HK-2 (cell line): ENCODE measurements around the gene WHAMM.
"Not testable (repeated sequence)": the region's sequence is repeated elsewhere in the genome, so short reads cannot be mapped to it uniquely, and the experiment has no call there.

ENCODE experiments used
- DNase-seq: peaks from one replicate; pipeline ENCODE4 v3.0.0-alpha.2; 2018; ENCODE audit not compliant: unreplicated experiment

Gene WHAMM, protein sequence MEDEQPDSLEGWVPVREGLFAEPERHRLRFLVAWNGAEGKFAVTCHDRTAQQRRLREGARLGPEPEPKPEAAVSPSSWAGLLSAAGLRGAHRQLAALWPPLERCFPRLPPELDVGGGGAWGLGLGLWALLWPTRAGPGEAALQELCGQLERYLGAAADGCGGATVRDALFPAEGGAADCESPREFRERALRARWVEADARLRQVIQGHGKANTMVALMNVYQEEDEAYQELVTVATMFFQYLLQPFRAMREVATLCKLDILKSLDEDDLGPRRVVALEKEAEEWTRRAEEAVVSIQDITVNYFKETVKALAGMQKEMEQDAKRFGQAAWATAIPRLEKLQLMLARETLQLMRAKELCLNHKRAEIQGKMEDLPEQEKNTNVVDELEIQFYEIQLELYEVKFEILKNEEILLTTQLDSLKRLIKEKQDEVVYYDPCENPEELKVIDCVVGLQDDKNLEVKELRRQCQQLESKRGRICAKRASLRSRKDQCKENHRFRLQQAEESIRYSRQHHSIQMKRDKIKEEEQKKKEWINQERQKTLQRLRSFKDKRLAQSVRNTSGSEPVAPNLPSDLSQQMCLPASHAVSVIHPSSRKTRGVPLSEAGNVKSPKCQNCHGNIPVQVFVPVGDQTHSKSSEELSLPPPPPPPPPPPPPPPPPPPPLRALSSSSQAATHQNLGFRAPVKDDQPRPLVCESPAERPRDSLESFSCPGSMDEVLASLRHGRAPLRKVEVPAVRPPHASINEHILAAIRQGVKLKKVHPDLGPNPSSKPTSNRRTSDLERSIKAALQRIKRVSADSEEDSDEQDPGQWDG

DNA sequence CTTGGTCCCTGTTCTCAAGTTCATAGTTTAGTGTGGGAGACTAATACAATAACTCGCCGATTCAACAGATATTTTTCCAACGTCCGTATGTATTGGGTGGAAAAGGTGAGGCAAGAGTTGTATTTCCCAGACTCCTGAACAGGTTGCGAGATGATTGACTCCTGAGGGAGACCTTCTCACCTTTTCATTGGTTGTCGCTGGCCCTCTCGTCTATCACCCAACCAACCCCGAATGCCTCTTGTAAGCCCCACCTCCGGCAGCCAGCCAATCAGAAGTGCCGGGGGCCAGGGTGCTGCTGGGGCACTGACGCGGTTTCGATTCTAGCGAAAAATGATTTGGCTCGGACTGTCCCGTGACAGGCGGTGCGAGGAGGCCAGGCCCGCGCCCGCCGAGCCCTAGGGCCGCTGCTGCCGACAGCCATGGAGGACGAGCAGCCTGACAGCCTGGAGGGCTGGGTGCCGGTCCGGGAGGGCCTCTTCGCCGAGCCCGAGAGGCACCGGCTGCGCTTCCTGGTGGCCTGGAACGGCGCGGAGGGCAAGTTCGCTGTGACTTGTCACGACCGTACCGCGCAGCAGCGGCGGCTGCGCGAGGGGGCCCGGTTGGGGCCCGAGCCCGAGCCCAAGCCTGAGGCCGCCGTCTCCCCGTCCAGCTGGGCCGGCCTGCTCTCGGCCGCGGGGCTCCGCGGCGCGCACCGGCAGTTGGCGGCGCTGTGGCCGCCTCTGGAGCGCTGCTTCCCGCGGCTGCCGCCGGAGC, at the start of gene WHAMM:
Gene WHAMM (plus strand): TSS at position 321 of the 753 bp plus-strand sequence. CDS start 99 bp downstream, at position 420.
- peak; percentile 94 for DNase-seq

DNA sequence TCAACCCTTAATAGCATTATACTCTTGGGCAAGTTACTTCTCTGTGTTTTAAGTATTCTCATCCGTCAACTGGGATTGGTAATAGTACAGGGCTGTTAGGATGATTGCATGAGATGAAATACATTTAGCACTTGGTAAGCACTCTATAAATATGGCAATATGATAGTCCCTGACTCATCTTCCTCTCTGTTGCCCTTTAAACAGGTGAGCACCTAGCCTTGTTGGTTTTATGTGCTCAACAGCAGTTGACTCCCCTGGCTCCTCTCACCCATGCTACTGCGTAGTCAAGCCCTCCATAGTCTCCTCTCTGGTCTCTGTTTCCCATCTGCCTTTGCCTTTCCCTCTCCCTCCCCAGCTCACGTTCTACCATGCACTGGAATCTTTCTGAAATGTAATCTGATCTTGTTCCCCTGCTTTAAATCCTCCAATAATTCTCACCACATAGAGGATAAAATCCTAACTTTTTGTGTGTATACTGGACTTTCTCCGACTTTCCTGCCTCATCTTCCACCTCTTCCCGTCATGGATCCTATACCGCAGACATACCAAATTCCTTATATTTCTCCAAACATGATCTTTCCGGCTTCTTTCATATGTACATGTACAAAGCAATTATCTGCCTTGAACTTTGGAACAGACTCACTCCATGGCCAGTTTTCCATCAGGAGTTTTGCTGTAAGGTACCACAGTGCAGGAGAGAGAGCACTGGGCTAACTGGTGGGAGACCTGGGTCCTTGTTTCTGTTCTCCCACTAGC, 45.9 kb upstream of the WHAMM start:
- DNase-seq, result no peak

DNA sequence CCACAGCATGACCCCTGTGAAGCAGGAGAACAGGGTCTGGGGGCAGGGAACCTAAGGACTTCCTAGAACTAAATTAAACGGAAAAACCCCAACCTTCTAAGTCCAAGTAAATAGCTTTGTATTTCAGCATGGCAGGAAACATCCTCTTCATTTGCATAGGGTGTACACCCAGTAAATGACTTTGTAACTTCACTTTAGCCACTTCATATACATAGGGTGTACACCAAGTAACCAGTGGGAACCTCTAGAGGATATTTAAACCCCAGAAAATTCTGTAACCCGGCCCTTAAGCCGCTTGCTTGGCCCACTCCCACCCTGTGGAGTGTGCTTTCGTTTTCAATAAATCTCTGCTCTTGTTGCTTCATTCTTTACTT, 45.3 kb upstream of the WHAMM start:
- DNase-seq, result no peak

DNA sequence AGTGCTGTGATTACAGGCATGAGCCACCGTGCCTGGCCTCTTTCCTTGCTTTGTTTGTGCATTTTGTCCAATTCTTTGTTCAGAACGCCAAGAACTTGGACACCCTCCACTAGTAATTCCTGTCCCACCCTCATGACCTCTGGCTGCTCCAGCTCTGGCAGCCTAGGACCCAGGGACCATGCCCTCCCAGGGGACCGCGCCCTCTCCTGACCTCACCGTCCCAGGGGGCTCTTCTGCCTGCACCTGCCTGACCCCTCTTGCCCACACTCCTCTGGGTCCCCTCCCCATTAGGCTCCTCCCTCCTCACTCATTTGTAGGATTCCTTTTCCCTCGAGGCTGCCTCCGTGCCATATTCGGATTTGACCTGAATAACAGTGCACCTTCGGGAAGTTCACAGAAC, 44.7 kb upstream of the WHAMM start:
- DNase-seq, result no peak

DNA sequence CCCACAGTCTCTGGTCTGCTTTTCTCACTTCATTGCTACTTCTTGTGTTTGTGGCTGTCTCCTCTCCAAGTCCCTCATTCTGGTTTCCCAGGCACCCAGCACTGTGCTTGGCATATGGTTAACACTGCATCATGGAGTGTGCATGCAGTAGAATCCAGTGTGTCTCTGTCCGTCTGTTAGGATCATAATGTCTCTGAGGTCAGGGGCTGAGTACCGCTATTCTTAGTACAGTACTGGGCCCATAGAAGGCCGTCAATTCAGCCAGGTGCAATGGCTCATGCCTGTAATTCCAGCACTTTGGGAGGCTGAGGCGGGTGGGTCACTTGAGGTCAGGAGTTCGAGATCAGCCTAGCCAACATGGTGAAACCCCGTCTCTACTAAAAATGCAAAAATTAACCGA, 43.2 kb upstream of the WHAMM start:
- DNase-seq, result not testable (repeated sequence)

DNA sequence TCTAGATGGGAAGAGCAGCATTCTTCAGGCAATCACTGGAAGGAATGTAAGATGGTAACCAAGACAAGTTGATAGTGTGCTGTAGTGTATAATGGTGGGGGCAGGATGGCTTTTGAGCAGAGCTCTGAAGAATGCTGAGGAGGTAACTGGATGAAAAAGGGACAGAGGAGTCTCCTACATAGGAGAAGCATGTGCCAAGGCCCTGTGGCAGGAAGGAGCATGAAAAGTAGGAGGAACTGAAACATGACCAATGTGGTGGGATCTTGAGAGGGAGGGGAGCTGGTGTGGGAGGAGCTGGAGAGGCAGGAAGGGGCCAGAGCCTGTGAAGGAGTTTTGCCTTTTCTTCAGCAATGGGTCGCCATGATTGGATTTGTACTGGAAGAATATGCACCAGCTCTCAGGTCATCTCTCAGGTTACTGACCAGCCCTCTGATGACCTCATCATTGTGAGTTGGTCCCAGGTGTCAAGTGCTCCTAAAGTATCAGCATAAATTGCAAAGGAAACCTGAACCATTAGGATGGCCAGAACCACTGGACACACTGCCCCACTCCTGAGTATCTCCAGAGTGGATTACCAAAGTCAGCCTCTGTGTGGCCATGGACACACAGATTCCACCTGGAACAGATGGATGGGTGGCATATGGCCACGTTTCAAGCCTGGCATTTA, 42.1 kb upstream of the WHAMM start:
- no peak for DNase-seq

DNA sequence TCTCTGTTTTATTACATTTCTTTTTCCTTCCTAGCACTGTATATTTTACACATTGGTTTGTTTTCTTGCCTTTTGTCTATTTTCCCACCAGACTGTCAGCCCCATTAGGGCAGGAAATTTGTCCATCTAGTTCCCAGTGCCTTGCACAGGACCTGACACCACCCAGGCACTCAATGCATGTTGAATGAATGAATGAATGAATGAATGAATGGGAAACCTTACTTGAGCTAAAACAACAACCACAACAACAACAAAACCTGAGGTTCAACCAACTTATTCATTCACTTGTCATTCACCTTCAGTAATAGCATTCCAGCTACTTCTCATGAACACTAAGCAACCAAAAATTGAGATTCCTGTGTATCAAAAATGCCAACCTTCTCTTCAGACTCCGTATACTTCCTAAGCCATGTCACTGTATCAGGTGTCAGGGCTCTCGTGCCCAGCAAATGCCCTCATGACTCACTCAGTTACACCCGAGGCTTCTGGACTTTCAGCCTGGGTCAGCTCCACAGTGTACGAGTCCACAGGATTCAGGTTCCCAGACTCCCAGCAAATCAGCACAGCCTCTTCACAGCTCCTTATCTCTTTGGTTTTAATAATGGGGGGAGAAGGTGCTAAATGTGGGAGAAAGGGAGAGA, 40.9 kb upstream of the WHAMM start:
- DNase-seq, result peak; percentile 6

DNA sequence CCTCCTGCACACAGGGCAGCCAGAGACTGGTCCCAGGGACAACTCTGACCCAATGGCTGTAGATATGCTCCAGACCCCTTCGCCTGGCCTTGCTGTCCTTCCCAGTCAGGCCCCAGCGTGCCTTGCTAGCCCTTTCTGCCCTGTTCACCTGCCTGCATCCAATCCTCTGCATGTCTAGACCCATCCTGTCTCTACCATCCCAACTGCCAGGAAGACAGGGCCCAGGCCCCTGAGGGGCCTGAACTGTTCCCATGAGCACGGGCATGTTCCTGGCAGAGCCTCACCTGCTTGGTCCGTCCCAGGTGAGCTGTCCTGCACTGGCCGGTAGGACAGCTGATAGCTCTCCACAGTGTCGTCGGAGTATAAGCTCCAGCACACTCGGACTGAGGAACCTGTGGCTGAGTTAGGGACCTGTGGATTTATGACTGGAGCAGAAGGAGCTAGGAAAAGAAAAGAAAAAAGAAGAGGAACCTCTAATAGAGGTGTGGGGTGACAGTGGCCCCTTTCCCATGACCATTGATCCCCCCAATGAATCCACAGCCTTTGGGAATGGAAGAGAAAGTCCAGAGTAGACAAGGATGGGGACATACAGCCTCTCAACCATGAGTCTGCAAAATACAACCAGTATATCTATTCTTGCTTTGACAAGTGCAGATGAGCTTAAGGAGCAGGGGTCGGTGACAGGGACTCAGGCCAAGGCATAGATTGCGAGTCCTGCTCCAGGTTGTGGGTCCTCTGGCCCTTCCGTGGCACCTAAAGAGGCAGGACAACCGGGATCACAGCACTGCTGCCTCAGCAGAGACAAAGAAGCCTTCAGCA, 37.4 kb upstream of the WHAMM start:
- no peak for DNase-seq

DNA sequence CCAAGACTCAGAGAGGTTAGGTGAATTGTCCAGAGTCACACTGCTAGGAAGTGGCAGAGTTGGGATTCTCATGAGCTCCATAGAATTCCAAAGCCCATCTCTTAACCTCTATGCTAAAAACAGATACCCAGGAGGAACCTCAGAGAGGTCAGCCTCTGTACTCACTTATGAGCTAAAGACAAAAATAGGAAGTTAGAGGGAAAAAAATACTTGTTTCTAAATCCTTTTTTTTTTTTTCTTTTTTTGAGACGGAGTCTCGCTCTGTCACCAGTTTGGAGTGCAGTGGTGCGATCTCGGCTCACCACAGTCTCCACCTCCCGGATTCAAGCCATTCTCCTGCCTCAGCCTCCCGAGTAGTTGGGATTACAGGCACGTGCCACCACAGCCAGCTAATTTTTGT, 34.9 kb upstream of the WHAMM start:
- DNase-seq, result no peak

DNA sequence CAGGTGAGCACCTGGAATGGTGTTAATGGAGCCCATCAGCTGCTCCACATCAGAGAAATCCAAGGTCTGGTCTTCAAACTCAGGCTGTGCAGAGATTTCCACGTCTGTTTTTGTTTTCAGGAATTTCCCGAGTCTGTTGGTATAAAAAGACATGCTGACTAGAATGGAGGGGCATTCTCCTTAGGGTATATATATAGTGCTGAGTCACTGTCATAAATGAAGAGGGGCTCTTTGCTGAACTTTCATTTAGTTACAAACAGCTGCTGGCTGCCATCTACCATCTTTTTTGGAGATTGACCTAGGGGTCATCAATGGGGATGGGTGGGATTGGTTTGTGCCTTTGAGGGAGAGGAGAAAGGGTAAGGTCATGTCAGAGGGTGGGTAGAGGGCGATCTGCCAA, 30.7 kb upstream of the WHAMM start:
- DNase-seq, result no peak

DNA sequence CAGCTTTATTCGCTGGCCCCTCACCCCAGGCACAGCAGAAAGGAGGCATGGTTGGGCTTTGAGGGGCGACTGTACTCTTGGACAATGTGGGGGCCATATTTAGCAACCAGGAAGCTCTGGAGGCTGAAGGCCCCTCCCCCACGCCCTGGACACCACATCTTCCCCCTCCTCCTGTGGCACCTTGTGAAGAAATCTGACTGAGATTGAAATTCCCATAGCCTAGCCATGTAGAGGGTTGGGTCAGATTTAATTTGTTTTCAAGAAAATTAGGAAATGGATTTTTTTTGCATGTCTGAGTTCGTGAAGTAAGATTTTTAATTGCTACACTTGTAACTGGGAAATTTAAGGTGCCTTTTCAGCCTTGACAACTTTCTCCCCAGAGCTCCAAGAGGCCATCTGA, 28.1 kb upstream of the WHAMM start:
- no peak for DNase-seq

DNA sequence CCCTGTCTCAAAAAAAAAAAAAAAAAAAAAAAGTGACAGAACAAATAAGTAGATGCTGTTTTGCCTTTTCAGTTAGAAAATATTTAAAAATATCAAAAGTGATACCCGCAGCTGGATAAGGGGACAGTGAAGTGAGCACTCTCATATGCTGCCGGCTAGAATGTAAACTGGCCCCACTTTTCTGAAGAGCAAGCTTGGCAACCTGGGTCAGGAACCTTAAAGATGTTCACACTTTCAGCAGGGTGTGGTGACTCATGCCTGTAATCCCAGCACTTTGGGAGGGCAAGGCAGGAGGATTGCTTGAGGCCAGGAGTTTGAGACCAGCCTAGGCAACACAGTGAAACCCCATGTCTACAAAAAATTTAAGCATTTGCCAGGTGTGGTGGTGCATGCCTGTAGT, 20.9 kb upstream of the WHAMM start:
- no peak for DNase-seq

DNA sequence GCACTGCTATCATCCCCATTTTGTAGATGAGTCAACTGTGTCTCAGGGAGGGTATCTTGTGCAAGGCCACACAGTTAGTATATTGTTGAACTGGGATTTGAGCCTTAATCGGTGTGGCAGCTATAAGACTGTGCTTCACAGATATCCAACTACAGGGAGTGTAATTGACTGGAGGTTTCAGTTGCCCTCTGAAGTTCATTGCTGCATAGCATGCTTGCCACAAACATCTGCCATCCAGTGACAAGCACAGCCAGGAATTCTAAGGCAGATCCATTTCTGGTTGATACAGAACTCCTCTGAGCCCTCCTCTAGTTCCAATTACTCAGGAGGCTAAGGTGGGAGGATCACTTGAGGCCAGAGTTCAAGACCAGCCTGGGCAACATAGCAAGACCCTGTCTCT, 19.9 kb upstream of the WHAMM start:
- DNase-seq, result no peak

DNA sequence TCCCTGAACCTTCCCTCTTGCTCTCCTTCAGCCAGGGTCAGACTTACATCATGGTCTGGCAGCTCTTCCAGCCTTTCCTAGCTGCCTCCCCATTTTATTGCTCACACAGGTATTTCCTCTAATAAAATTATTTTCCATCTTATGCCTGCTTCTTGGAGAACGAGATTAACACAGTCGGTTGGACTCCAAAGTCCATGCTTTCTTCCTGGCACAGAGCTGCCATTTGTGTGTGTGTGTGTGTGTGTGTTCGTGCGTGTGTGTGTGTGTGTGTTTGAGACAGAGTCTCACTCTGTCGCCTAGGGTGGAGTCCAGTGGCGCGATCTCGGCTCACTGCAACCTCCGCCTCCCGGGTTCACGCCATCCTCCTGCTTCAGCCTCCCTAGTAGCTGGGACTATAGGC, 19.1 kb upstream of the WHAMM start:
- no peak for DNase-seq

DNA sequence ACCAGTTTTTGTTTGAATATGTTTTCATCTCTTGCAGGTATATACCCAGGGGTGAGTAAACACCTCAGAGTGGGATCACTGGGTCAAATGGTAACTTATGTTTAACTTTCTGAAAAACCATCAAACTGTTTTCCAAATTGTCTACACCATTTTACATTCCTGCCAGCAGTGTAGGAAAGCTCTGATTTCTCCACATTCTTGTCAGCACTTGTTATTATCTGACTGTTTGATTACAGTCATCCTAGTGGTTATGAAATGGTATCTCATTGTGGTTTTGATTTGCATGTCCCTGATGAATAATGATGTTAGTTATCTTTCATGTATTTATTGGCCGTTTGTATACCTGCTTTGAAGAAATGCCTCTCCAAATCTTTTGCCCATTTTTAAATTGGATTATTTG, 17.4 kb upstream of the WHAMM start:
- no peak for DNase-seq

DNA sequence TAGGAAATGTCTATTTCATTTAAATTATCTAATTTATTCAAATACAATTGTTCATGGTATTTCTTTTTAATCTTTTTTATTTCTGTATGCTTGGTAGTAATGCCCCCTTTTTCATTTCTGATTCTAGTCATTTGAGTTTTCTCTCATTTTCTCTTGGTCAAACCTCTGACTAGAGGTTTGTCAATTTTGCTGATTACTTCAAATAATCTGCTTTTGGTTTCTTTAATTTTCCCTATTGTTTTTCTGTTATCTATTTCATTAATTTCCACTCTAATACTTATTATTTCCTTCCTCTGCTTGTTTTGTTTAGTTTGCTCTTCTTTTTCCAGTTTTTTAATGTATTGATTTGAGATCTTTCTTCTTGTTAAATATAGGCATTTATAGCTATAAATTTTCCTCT, 15.7 kb upstream of the WHAMM start:
- DNase-seq, result no peak

DNA sequence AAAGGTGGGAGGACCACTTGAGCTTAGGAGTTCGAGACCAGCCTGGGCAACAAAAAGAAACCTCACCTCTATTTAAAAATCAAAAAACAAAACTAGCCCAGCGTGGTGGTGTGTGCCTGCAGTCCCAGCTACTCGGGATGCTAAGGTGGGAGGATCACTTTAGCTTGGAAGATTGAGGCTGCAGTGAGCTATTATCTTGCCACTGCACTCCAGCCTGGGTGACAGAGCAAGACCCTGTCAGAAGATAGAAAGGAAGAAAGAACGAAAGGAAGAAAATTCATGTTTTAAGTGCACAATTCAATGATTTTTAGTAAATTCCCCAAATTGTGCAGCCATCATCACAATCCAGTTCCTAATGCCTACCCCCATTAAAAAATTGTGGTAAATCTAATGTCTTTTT, 11.3 kb upstream of the WHAMM start:
- DNase-seq, result no peak

DNA sequence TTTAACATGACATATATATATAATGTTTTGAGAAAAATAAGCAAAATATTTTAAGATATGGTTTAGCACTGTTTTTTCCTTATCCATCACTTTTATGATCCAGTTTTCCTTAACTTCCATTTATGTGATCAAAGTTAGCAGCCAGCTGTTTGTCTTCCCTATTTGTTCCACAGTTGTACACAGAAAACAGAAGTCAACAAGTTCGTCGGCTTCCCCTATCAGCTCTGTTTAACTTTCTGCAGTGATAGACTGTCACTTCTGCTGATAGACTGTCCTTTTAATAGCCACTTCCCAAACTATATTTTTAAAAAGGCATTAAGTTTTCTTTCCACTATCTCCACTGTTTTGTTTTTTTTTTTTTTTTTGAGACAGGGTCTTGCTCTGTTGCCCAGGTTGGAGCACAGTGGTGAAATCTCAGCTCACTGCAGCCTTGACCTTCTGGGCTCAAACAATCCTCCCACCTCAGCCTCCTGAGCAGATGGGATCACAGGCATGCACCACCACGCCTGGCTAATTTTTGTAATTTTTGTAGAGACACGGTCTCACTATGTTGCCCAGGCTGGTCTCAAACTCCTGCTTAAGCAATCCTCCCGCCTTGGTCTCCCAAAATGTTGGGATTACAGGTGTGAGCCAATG, 10.8 kb upstream of the WHAMM start:
- no peak for DNase-seq

DNA sequence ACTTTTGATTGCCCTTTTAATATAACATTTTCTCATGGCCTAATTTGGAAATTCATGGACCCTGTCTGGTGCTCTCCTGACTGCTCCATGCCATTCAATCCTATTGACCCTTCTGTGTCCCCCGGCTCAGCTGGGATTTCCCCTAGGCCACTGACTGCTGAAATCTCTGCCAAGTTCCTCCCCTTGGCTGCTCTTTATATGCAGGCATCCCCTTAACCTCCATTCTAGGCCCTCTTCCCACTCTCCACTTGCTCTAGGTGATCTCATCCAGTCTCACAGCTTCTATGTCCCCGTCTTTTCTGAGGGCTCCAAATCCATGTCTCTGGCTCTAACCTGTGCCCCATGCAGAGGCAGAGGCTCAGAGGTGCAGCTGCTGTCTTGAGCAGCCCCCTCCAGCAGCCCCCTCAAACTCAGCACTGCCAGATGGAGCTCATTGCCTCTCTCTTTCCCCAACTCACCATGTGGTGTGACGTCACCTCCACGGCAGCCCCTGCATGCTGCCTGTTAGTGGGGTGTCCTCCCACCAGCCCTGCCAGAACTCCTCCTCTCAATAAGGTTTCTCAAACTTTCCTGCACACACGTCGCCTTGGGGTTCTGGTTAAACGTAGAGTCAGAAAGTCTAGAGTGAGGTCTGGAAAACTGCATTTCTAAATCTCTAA, 10.1 kb upstream of the WHAMM start:
- DNase-seq, result no peak
